Right lobe of liver (tissue), 6 donors: ENCODE data around the gene DOC2A. TPM values are rescaled to one million over a fixed set of nuclear protein-coding genes. Genes with fewer than 3 reads are reported as not detected.
A peak's percentile ranks its signal among the peaks of the same experiment; 100 is the strongest.

Source experiments
- ATAC-seq, 4 donors: fragments of 200-7000 bp; cut with Tn5 transposase; one replicate each; pipeline ENCODE4 v1.9.1; 2020; ENCODE audit warnings: mild to moderate bottlenecking in 4 of 4, moderate library complexity in 4 of 4
- DNase-seq, 3 donors: peaks; one replicate each; pipeline ENCODE4 v3.0.0-alpha.2; 2020
- H3K27ac ChIP-seq, 3 donors: fragments of 200-600 bp; one replicate each; pipeline ENCODE4 v1.8.0; 2022
- H3K27me3 ChIP-seq, 2 donors: fragments of 200-600 bp; one replicate each; pipeline ENCODE4 v1.8.0; 2022
- H3K36me3 ChIP-seq, 4 donors: fragments of 200-600 bp; sonication (generic) in 1 of 4; one replicate each; pipeline versions ENCODE4 v1.5.1 to v1.8.0; 2017 to 2022; ENCODE audit warnings: control low read depth in 1 of 4
- H3K4me1 ChIP-seq, 4 donors: fragments of 200-600 bp; sonication (generic) in 1 of 4; one replicate each; pipeline versions ENCODE4 v1.5.1 to v1.8.0; 2017 to 2022; ENCODE audit warnings: control low read depth in 1 of 4
- H3K4me3 ChIP-seq, 3 donors: fragments of 200-600 bp; one replicate each; pipeline ENCODE4 v1.8.0; 2022
- H3K9me3 ChIP-seq, 4 donors: fragments of 200-600 bp; sonication (generic) in 1 of 4; one replicate each; pipeline versions ENCODE4 v1.5.1 to v1.8.0; 2017 to 2022; ENCODE audit warnings: control low read depth in 1 of 4
- CTCF ChIP-seq, 4 donors: fragments of 200-600 bp in 3 of 4; fragments of 450-650 bp in 1 of 4; IDR thresholded peaks; one replicate each; pipeline versions ENCODE4 v1.5.1 to v1.8.0; 2016 to 2022; ENCODE audit warnings: antibody characterized with exemption in 4 of 4, mild to moderate bottlenecking in 2 of 4
- POLR2A ChIP-seq: fragments of 450-650 bp; IDR thresholded peaks from one replicate; pipeline ENCODE4 v1.6.1; 2017; ENCODE audit warnings: antibody characterized with exemption, mild to moderate bottlenecking
- WGBS: methylation state at CpG from one replicate; pipeline ENCODE4 v1.1.6; 2018; ENCODE audit warnings: low coverage, low lambda C conversion rate; ENCODE audit not compliant: insufficient coverage; ENCODE audit errors: missing lambda C conversion rate; 5-methylcytosine and 5-hydroxymethylcytosine counted together
- intact Hi-C, 2 donors: fragments of 100-400 bp; cut with DNase I; formaldehyde crosslinking; loops; one replicate each; pipeline versions ENCODE4 v1.11.2 to v1.14.1; 2022
- total RNA-seq, 6 experiments: library from RNA; depleted of rRNA in 2 of 6; stranded (reverse); fragments of >200 nt in 2 of 6; fragmentation: NEBNext Ultra II Directional in 3 of 6; extraction: Animal tissue kit (Norgen Biotek cat#: 25700) in 3 of 6; gene quantifications; one replicate each; pipeline versions ENCODE4 v1.1.0 to v1.2.4, GENCODE V29; 2016 to 2023
- donor health status: DM: no; HTN: yes; CAD: no.
- donor health status: DM: no; HTN: no; CAD: no.
- donor health status: DM: no; HTN: no; CAD: no.
- donor health status: DM: no; HTN: yes; CAD: no.
- donor health status: DM: no; HTN: yes; CAD: no.

Gene DOC2A
- total RNA-seq, 6 experiments from 2014 or later, result 0.16 to 0.66 (median 0.33) TPM; not detected in 3

GRCh38 chr16:29988346-29989075, 22.3 kb downstream of the DOC2A start:
- TF ChIP-seq CTCF (IDR thresholded peaks at IDR 0.05) (no peak), POLR2A (no peak)
- H3K9me3 ChIP-seq, result no peaks in the 10 kb centered on the region
- intact Hi-C loops, result no loop called here
- ATAC-seq (no peak), DNase-seq (peak in 1 of 3 donors; percentile 50)
- 76% methylated on average over 9 of the region's 17 CpGs for WGBS
- H3K4me1 ChIP-seq, result peaks cover 0 to 4% (median 0%) of the 10 kb centered on the region in 4 donors
- no peak overlapping the region for H3K4me3 ChIP-seq
- peaks cover 0 to 71% (median 35%) of the 10 kb centered on the region in 4 donors for H3K36me3 ChIP-seq
- H3K27ac ChIP-seq, result no peak overlapping the region
- no peaks in the 10 kb centered on the region for H3K27me3 ChIP-seq

- Histone ChIP-seq H3K27ac (no peak overlapping the region), H3K27me3 (no peaks in the 10 kb centered on the region), H3K4me1 (peaks cover 0 to 4% (median 0%) of the 10 kb centered on the region in 4 donors), H3K4me3 (no peak overlapping the region), H3K9me3 (no peaks in the 10 kb centered on the region), H3K36me3 (peaks cover 0 to 73% (median 31%) of the 10 kb centered on the region in 4 donors)
- peak in 1 of 4 donors; percentile 8 for ATAC-seq
- TF ChIP-seq CTCF (IDR thresholded peaks at IDR 0.05) (no peak), POLR2A (no peak)
- WGBS, result 80% methylated on average over 5 of the region's 35 CpGs
- DNase-seq, result peak in 1 of 3 donors; percentile 44
- intact Hi-C loops, result no loop called here
These were observed 23.3 kb downstream of the DOC2A start for GRCh38 chr16:29987371-29988085.

GRCh38 chr16:29986931-29987330, 23.9 kb downstream of the DOC2A start:
- Histone ChIP-seq H3K9me3 (no peaks in the 10 kb centered on the region), H3K27me3 (no peaks in the 10 kb centered on the region), H3K4me3 (no peak overlapping the region), H3K4me1 (peaks cover 0 to 1% (median 0%) of the 10 kb centered on the region in 4 donors), H3K27ac (no peak overlapping the region), H3K36me3 (peaks cover 0 to 76% (median 32%) of the 10 kb centered on the region in 4 donors)
- TF ChIP-seq POLR2A, result no peak
- no peak for TF ChIP-seq CTCF (IDR thresholded peaks at IDR 0.05)
- ATAC-seq (no peak), DNase-seq (peak in 1 of 3 donors; percentile 51)
- no CpG with 5 or more reads among the region's 5 CpGs for WGBS
- intact Hi-C loops, result no loop called here

GRCh38 chr16:29986231-29986630, 24.6 kb downstream of the DOC2A start:
- no peak overlapping the region for H3K27ac ChIP-seq
- no peaks in the 10 kb centered on the region for H3K27me3 ChIP-seq
- no peaks in the 10 kb centered on the region for H3K9me3 ChIP-seq
- TF ChIP-seq POLR2A, result no peak
- TF ChIP-seq CTCF (IDR thresholded peaks at IDR 0.05), result no peak
- no peaks in the 10 kb centered on the region for H3K4me1 ChIP-seq
- 100% methylated on average over 1 of the region's 20 CpGs for WGBS
- intact Hi-C loops, result no loop called here
- ATAC-seq (no peak), DNase-seq (peak in 1 of 3 donors; percentile 35)
- H3K4me3 ChIP-seq, result no peak overlapping the region
- peaks cover 0 to 80% (median 36%) of the 10 kb centered on the region in 4 donors for H3K36me3 ChIP-seq
